SK-N-DZ (cell line): ENCODE data around the gene ZBTB49.

Source experiments
- DNase-seq: peaks from one replicate; pipeline ENCODE4 v3.0.0-alpha.2; 2015; ENCODE audit warnings: low spot score

Gene ZBTB49

DNA sequence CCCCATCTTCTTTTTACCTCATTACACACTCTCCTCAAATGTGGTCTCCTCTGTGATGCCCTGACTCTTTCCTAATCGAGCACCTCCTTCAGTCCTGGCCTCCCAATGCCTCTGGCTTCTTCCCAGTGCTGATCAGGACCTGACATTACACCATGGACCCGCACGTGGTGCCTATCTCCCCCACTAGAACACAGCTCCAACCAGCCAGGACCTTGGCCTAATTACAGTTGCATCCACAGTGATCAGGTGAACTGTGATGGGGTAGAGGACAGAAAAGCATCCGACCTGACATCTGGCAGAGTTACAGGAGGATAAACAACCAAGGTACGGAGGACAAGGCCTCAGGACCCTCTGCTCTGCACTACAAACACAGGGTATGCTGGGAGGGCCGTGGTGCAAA is 12.5 kb upstream of the ZBTB49 start:
- no peak for DNase-seq

DNA sequence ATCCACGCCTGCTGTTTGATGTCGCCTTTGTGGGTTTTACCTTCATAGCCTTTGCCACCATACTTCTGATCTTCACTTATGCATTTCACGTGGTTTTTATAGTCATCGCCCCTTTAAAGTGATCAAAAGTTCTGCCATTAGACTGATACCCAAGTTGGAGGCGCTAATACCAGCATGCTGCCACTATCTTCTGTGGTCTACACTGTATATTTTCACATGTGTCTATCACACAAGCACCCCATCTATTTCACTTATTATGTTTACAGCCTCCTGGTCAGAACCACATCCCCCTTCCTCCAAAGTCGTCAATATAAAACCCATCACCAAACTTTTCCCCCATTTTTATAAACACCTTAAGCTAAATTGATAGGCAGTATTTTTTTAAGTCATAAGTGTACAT is 8.3 kb upstream of the ZBTB49 start:
- no peak for DNase-seq

DNA sequence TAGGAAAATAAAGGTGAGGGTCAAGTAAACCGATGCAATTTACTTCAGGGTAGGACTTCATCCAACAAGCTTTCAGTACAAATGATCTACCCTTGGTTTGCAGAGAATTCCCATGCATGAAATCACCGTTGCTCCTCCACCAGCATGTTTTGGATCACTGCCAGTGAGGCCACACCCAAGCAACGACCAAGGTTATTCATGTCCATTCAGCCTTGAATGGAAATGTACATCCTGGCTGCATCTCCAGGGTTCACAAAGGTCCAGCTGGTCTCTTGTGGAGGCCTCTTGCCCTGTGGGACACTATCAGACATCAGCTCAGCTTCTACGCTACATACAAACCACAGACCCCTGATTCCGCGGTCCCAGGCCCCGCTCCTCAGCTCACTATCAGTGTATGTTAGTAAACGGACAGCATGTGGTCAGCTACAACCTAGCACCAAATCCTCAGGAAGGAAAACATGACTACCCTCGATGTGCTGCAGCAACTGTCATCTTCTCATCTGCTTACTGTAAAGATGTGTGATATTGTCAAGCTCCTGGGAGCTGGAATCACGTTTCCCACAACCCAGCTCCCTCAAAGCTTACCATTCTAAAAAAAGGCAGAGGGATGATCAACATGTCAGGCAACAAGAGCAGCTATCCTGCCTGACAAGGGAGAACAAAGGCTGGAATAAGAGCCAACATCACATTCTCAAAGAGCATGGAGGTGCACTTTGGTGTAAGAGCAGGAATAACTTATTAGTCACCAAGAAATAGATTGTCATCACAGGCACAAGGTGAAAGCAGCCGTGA is 5.0 kb upstream of the ZBTB49 start:
- no peak for DNase-seq

DNA sequence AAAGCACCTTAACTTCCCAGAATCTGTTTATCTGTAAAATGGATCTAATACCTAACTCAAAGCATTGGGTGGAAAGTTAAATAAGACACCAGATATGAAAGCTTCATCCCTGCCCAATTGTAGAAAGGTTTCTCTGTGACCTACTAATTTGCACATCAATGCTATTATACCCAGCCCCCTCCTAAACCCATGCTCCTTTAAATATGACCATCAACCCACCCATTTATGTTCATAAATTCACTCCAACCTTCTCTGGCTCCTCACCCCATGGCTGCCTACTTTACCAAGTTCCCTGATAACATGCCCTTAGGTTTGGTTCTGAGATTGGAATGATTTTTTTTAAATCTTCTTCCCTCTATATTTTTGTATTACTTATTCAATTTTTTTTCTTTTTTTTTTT is 2.0 kb upstream of the ZBTB49 start:
- no peak for DNase-seq

DNA sequence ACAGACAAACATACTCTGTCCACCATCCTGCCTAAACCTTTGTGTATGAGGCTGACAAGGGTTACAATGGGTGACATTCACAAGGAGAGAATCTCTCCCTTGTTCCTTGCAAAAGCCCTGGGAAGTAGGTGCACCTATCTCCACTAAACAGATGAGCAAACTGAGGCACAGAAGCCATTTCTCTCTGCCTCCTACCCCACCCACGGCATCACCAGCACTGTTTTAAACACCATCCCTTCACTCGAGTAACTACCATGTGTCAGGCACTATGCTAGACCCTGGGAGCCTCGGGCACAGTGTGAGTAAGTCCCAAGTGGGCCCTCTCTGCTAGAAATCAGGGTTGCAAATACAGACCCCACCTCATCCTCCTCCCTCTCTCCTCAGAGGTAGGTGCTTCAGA is 996 bp upstream of the ZBTB49 start:
- no peak for DNase-seq

DNA sequence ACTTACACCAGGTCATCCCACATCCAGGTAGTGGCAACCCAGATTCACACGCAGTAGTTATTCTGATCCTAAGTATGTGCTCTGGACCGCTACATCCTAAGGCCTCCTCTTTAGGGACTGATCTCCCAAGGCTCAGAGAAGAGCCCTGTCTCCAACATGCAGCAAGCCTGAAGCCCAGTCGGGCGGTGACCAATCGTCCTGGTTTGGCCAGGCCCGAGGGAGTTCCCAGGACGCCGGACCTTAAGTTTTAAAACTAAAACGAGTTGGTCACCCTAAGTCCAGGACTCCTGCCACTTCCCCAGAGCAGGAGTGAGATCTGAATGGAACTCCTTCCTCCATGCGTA is 482 bp upstream of the ZBTB49 start:
- DNase-seq: no peak

DNA sequence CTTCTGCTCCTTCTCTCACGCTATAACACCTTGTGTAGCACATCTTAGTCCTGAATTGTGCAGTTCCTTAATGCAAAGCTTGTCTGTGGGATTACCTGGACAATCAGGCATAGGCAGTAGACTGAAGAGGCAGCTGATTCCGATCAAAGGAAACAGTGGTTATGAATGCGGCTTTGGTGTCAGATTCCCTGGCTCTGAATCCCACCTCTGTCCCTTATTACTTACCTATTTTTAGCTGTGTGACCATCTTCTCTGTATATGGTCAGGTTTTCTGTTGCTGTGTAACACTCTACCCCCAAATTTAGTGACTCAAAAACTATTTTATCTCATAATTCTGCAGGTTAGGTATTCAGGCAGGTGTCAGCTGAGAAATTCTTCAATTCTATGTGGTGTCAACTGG is 3.2 kb downstream of the ZBTB49 start:
- no peak for DNase-seq

DNA sequence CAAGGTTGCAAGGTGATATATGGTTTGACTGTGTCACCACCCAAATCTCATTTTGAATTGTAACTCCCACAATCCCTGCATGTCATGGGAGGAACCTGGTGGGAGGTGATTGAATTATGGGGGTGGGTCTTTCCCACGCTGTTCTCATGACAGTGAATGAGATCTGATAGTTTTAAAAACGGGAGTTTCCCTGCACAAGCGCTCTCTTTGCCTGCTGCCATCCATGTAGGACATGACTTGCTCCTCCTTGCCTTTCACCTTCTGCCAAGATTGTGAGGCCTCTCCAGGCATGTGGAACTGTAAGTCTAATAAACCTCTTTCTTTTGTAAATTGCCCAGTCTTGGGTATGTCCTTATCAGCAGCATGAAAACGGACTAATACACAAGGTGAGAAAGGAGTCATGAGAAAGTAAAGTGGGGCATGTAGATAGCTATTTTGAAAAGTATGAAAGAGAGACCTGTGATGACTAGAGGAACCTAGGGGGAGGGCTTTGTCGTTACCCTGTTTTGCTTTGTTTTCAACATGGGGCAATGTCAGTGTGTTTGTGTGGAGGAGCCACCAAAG is 6.3 kb downstream of the ZBTB49 start:
- no peak for DNase-seq

DNA sequence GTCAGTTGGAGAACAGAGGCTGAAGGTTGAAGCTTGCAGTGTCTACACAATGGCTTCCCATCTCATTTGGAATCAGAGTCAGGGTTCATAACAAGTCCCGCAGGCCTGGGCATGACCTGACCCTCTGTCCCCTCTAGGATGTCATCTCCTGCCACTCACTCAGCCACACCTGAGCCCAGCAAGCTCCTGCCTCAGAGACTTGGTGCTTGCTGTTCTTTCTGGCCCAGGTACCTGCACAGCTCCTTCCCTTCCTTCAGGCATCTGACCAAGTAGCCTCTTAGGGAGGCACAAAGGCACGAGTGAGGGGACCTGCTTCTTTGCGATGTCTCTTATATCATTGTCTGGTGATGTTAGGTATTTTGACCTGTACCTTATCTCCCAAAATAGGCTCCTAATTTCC is 9.0 kb downstream of the ZBTB49 start:
- DNase-seq: no peak

DNA sequence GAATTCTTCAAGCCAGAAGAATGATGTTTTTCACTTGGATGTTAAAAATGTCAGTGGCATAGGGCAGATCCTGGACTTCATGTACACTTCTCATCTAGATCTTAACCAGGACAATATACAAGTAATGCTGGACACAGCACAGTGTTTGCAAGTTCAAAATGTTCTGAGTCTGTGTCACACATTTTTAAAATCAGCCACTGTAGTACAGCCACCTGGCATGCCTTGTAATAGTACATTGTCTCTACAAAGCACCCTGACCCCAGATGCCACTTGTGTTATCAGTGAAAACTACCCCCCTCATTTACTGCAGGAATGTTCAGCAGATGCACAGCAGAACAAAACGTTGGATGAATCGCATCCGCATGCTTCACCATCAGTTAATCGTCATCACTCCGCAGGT is 11.9 kb downstream of the ZBTB49 start:
- DNase-seq: no peak

DNA sequence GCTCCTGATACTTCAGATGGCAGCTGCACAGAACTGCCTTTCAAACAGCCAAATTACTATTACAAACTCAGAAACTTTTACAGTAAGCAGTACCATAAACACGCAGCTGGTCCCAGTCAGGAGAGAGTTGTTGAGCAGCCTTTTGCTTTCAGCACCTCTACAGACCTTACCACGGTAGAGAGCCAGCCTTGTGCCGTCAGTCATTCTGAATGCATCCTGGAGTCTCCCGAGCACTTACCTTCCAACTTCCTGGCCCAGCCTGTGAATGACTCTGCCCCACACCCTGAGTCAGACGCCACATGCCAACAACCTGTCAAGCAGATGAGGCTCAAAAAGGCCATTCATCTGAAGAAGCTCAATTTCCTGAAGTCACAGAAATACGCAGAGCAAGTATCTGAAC is 12.4 kb downstream of the ZBTB49 start:
- no peak for DNase-seq

DNA sequence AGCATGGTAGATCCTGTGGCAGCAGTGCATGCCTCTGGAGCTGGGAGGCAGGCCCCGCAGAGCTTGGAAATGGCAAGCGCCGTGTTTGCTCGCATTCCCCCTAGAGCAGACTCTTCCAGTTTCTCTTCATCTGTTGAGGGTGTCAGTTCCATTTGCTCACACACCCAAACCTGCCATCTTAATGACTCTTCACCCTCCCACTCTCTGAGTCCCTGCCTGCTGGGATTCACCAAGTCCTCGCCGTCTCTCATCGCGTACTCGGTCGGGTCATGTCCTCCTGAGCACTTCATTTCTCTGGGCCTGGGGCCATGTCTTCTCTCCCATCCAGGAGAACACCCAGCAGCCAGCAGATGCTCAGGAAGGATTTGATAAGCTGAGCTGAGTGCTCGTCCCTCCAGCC is 16.9 kb downstream of the ZBTB49 start:
- DNase-seq: no peak

DNA sequence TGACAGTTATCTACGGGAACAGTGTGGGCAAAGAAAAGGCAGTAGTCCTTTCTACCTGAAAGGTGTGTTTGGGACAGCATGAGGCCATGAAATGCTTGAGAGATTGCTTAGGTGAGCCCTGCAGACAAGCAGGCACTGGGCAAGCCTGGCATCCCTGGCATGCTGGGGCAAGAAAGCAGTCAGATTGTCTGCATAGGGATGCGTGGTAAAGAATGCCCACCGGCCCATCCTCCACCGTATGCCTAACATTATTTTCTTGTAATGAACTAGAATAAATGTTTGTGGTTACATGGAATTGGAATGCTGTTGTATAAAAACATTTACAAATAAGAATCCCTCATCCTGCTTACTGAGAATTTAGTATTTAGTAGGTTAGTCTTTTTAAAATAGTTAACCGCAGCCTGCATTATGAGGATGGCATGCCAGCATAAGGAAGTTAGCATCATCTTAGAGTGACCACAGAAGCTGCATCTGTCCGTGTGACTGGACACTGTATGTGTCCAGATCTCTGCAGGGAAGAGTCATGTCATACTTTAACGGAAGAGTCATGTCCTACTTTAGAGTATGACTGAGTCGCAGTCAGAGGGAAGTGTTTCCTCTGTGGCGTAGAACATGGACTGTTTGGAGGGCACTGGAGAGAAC is 18.9 kb downstream of the ZBTB49 start:
- DNase-seq: no peak

DNA sequence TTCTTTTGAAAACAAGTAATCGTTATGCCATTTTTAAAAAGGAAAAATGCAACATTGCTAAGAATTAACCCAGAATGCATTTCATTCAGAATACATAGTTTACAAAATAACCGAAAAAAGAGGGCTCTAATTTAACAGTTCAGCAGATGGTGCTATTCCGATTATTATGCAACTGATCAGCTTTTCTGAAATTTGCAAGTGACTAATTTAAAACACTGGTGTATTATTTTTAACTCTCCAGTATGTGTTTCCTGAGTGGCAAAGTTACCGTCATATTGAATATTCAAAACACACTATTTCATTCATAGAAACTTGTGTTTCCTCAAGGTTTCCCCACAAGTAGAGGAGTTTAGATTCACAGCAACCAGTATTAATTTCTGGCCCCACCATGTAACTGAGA is 21.1 kb downstream of the ZBTB49 start:
- DNase-seq: no peak

DNA sequence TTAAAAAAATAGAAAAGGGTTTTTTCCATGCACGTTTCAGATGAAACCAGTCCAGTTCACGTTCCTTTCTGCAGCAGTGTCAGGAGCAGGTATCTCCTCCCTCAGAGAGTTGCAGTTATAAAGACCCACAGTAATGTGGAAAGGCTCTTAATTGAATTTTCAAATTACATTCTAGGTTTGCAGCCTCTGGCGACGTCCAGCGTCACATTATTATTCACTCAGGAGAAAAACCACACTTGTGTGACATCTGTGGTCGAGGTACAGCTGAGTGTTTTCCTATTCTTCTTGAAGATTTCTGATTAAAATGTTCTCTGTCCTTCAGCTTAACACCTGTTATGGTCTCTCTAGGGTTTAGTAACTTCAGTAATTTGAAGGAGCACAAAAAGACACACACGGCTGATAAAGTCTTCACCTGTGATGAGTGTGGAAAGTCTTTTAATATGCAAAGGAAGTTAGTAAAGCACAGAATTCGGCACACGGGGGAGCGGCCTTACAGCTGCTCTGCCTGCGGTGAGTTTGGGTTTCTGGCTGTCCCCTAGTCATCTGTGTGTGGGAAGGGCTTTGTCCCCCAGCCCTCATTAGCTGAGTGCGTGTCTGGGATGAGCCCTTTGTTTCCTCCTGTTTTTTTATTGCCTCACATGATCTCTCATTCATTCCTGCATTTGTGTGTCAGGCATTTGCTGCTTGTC is 25.6 kb downstream of the ZBTB49 start:
- DNase-seq: peak; percentile 13

DNA sequence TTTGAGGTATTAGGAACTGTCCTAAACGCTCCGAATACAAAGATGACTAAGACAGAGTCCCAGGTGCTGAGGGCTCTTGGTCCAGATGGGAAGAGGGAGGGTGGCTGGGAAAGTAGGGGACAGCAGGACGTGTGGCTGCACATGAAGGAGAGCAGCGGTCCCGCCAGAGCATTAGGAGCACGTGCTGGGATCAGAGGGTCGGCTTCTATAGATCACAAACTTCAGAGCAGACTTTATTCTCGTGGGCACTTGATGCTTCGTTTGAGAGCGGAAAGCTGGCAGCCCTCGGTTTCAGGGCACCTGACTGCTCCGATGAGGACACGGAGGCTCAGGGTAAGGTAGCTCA is 26.1 kb downstream of the ZBTB49 start:
- no peak for DNase-seq

DNA sequence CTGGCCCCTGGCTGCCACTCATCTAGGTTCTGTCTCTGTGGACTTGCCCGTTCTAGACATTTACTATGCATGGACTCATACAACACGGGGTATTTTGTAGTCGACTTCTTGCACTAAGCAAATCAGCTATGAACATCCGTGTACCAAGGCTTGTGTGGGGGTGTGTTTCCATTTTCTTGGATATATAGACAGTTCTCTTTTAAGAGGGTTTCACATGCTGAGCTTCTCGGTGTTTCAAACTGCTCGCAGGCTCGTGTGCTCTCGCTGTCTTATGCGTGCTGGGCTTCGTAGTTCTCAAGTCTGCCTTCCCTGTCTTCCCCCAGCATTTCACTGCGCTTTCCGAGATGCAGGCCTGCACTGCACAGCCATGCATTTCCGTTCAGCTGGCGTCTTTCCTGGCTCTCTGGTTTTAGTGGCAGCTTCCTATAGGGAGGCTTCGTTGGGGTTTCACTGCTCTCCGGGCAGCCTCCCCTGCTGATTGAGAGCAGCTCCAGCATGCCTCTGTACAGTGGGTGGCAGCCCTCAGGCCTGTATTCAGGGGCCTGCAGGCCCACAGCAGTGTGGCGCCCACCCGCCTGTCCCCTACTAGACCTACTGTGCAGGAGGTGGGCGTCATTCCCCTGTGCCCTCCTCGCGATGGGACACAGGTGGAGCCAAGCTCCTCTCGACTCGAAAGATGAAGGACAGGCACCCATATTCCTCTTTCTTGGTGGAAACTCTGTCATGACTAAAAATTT is 27.6 kb downstream of the ZBTB49 start:
- DNase-seq: no peak

DNA sequence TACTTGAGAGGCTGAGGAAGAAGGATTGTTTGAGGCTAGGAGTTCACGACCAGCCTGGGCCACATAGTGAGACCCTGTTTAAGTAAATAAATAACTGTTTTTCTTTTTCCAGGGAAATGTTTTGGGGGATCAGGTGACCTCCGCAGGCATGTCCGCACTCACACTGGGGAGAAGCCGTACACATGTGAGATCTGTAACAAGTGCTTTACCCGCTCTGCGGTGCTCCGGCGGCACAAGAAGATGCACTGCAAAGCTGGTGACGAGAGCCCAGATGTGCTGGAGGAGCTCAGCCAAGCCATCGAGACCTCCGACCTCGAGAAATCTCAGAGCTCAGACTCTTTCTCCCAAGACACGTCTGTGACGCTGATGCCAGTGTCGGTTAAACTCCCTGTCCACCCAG is 30.5 kb downstream of the ZBTB49 start:
- no peak for DNase-seq

DNA sequence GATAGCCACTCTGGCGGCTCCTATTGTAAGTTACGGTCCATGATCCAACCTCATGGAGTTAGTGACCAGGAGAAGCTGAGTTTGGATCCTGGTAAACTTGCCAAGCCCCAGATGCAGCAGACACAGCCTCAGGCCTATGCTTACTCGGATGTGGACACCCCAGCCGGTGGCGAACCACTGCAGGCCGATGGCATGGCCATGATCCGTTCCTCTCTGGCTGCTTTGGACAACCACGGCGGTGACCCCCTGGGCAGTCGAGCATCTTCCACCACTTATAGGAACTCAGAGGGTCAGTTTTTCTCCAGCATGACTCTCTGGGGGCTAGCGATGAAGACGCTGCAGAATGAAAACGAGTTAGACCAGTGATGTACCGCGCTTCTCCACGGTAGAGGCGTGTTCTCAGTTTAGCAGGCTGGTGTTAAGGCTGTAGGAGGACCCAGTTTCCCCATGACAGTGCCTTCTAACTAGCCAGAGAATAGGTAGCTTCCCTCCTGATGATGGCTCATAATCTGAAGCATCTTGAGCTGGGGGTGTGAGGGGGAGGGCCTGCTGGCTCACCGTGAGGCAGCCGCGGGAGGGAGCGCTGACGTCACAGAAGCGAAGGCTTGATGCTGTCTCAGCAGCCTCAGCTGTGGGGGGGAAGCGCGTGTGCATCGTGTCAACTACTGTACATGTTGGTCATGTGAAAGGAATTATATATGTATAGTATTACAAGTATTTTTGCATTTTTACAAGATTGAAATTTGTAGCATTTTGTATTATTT is 31.1 kb downstream of the ZBTB49 start:
- DNase-seq: no peak

DNA sequence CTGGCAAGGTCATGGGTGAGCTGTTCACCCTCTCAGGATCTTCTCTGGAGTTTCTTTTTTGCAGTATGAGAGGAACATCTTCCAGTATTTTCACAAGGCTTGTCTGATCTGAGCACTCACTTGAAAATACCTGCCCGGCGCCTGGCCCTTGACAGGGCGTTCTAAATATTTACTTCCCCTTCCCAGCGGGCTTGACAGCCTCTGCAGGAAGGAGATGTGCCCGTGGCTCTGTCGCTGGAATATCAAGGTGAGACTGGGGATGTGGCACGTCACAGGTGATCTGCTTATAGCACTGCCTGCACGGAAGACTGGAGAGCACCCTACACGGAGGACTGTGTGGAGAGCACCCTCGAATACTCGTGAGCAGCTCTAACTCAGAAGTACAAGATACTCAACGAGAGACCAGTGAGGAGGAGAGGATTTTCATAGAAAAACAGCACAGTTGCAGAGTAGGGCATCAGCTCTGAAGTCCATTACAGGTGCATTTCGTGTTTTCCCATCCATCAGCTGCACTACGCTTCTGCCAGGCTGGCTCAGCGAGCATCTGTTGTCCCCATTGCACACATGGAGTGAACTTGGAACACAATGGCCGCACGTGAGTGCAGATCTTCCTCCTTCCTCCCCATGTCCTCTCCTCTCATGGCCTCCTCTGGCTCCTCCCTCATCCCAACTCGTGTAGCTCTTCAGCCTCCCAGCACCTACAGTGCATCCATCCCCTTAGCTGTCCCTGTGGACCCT is 32.1 kb downstream of the ZBTB49 start:
- no peak for DNase-seq
